HG03135 (cell line): ENCODE data around the gene ZNF407.
A peak's percentile ranks its signal among the peaks of the same experiment; 100 is the strongest.
"Not testable (repeated sequence)": the region's sequence is repeated elsewhere in the genome, so short reads cannot be mapped to it uniquely, and the experiment has no call there.

Source experiments
- ATAC-seq: cut with Tn5 transposase; IDR thresholded peaks from one replicate; pipeline ENCODE4 v1.9.1; 2021; ENCODE audit warnings: mild to moderate bottlenecking, moderate library complexity; ENCODE audit not compliant: unreplicated experiment

ZNF407 gene

GRCh38 chr18:74597662-74598349 is at the start of gene ZNF407:
TSS of gene ZNF407 (plus strand) at chr18:74597870. CDS start at chr18:74631020, 33,150 bp downstream.
- ATAC-seq = peak; percentile 76

- no peak for ATAC-seq
Measured at GRCh38 chr18:74549591-74550104, 48.0 kb upstream of the ZNF407 start.

GRCh38 chr18:74550886-74551285 is 46.8 kb upstream of the ZNF407 start:
- ATAC-seq = no peak

GRCh38 chr18:74551452-74551851 is 46.2 kb upstream of the ZNF407 start:
- no peak for ATAC-seq

GRCh38 chr18:74551936-74552555 is 45.6 kb upstream of the ZNF407 start:
- ATAC-seq = peak; percentile 97

- ATAC-seq = no peak
Measured at GRCh38 chr18:74556126-74556525, 41.5 kb upstream of the ZNF407 start.

- ATAC-seq = no peak
Measured at GRCh38 chr18:74558096-74558495, 39.6 kb upstream of the ZNF407 start.

- no peak for ATAC-seq
Measured at GRCh38 chr18:74562131-74562730, 35.4 kb upstream of the ZNF407 start.

GRCh38 chr18:74562775-74563174 is 34.9 kb upstream of the ZNF407 start:
- ATAC-seq = no peak

- no peak for ATAC-seq
Measured at GRCh38 chr18:74563999-74564398, 33.7 kb upstream of the ZNF407 start.

GRCh38 chr18:74565164-74565563 is 32.5 kb upstream of the ZNF407 start:
- not testable (repeated sequence) for ATAC-seq

- not testable (repeated sequence) for ATAC-seq
Measured at GRCh38 chr18:74565993-74566392, 31.7 kb upstream of the ZNF407 start.

- no peak for ATAC-seq
Measured at GRCh38 chr18:74567822-74568221, 29.8 kb upstream of the ZNF407 start.

GRCh38 chr18:74569401-74569800 is 28.3 kb upstream of the ZNF407 start:
- no peak for ATAC-seq

GRCh38 chr18:74570266-74570665 is 27.4 kb upstream of the ZNF407 start:
- ATAC-seq = no peak

GRCh38 chr18:74571895-74572680 is 25.6 kb upstream of the ZNF407 start:
- no peak for ATAC-seq

GRCh38 chr18:74573053-74573452 is 24.6 kb upstream of the ZNF407 start:
- ATAC-seq = no peak

- ATAC-seq = no peak
Measured at GRCh38 chr18:74574916-74575315, 22.8 kb upstream of the ZNF407 start.

GRCh38 chr18:74577019-74577418 is 20.7 kb upstream of the ZNF407 start:
- no peak for ATAC-seq

GRCh38 chr18:74579496-74580065 is 18.1 kb upstream of the ZNF407 start:
- no peak for ATAC-seq

GRCh38 chr18:74582642-74583041 is 15.0 kb upstream of the ZNF407 start:
- ATAC-seq = no peak
